Neuronal stem cell (in vitro differentiated cells): ENCODE measurements around the gene FSIP1.

Source experiments
- DNase-seq: peaks from one replicate; pipeline ENCODE4 v3.0.0-alpha.2; 2013; ENCODE audit warnings: low spot score
- H2AFZ ChIP-seq: one replicate; pipeline ENCODE4 v1.6.1; 2013; ENCODE audit warnings: mild to moderate bottlenecking, low read length, inconsistent platforms
- H2AK5ac ChIP-seq: 2 replicates; pipeline ENCODE4 v1.6.1; 2013; ENCODE audit warnings: low read depth, mild to moderate bottlenecking, inconsistent platforms, low read length, moderate library complexity, mixed read lengths
- H2BK120ac ChIP-seq: 2 replicates; pipeline ENCODE4 v1.6.1; 2013; ENCODE audit warnings: low read depth, mild to moderate bottlenecking, inconsistent platforms, low read length, moderate library complexity, mixed read lengths
- H2BK12ac ChIP-seq: one replicate; pipeline ENCODE4 v1.6.1; 2013; ENCODE audit warnings: low read length, inconsistent platforms
- H2BK15ac ChIP-seq: 2 replicates; pipeline ENCODE4 v1.6.1; 2013; ENCODE audit warnings: mild to moderate bottlenecking, low read length, inconsistent platforms, mixed read lengths
- H2BK5ac ChIP-seq: one replicate; pipeline ENCODE4 v1.6.1; 2013; ENCODE audit warnings: inconsistent platforms, mild to moderate bottlenecking, low read length, moderate library complexity
- H3K14ac ChIP-seq: one replicate; pipeline ENCODE4 v1.6.1; 2013; ENCODE audit warnings: low read length, inconsistent platforms
- H3K18ac ChIP-seq: 2 replicates; pipeline ENCODE4 v1.6.1; 2013; ENCODE audit warnings: low read length, inconsistent platforms
- H3K23ac ChIP-seq: 2 replicates; pipeline ENCODE4 v1.6.1; 2013; ENCODE audit warnings: low read depth, mild to moderate bottlenecking, mixed read lengths, low read length, inconsistent platforms; ENCODE audit not compliant: poor library complexity
- H3K27ac ChIP-seq: replicated peaks from 3 replicates; pipeline ENCODE4 v1.5.1; 2013; ENCODE audit warnings: low read length, inconsistent platforms
- H3K27me3 ChIP-seq, 3 experiments: 2 replicates each; pipeline ENCODE4 v1.6.1; 2013; ENCODE audit warnings: low read length in 3 of 3, mild to moderate bottlenecking in 2 of 3, inconsistent platforms in 1 of 3, low read depth in 1 of 3, mixed read lengths in 1 of 3, moderate library complexity in 1 of 3; ENCODE audit not compliant: control insufficient read depth in 3 of 3, insufficient read depth in 3 of 3
- H3K36me3 ChIP-seq, 2 donors: replicated peaks in 1 of 2; 2 replicates each; pipeline ENCODE4 v1.6.1; 2013; ENCODE audit warnings: low read length in 2 of 2; ENCODE audit not compliant: control insufficient read depth in 2 of 2, insufficient read depth in 2 of 2
- H3K4ac ChIP-seq: 2 replicates; pipeline ENCODE4 v1.6.1; 2013; ENCODE audit warnings: inconsistent platforms, mild to moderate bottlenecking, low read length, moderate library complexity
- H3K4me1 ChIP-seq, 2 donors: 1 replicate in 1 of 2; 2 replicates in 1 of 2; pipeline ENCODE4 v1.6.1; 2013; ENCODE audit warnings: low read length in 2 of 2, low read depth in 1 of 2; ENCODE audit not compliant: control insufficient read depth in 2 of 2, insufficient read depth in 1 of 2
- H3K4me2 ChIP-seq: one replicate; pipeline ENCODE4 v1.6.1; 2013; ENCODE audit warnings: mild to moderate bottlenecking, low read length, inconsistent platforms; ENCODE audit not compliant: insufficient read depth, poor library complexity, severe bottlenecking
- H3K4me3 ChIP-seq, 2 donors: 2 replicates each; pipeline ENCODE4 v1.5.1; 2013; ENCODE audit warnings: low read length in 2 of 2, mild to moderate bottlenecking in 2 of 2, inconsistent platforms in 1 of 2, moderate library complexity in 1 of 2
- H3K79me1 ChIP-seq: one replicate; pipeline ENCODE4 v1.6.1; 2013; ENCODE audit warnings: low read depth, mild to moderate bottlenecking, inconsistent platforms, low read length, moderate library complexity
- H3K9ac ChIP-seq: one replicate; pipeline ENCODE4 v1.6.1; 2013; ENCODE audit warnings: mild to moderate bottlenecking, low read depth, low read length, inconsistent platforms; ENCODE audit not compliant: poor library complexity
- H3K9me3 ChIP-seq, 2 donors: replicated peaks in 1 of 2; 2 replicates each; pipeline versions ENCODE3 to v1.6.1; 2013; ENCODE audit warnings: low read length in 2 of 2, mild to moderate bottlenecking in 2 of 2, inconsistent platforms in 1 of 2, low read depth in 1 of 2, mixed read lengths in 1 of 2, moderate library complexity in 1 of 2; ENCODE audit not compliant: control insufficient read depth in 2 of 2, insufficient read depth in 1 of 2
- H4K8ac ChIP-seq: one replicate; pipeline ENCODE4 v1.6.1; 2013; ENCODE audit warnings: low read depth, mild to moderate bottlenecking, inconsistent platforms, low read length, moderate library complexity
- H4K91ac ChIP-seq: one replicate; pipeline ENCODE4 v1.6.1; 2013; ENCODE audit warnings: low read length, low read depth, mild to moderate bottlenecking, inconsistent platforms; ENCODE audit not compliant: poor library complexity
- WGBS, 2 donors: extraction: QIAGEN DNeasy Blood & Tissue Kit; methylation state at CpG; one replicate each; pipeline ENCODE4 v1.1.7; 2013; ENCODE audit warnings: missing lambda C conversion rate in 2 of 2, mixed read lengths in 1 of 2; ENCODE audit not compliant: insufficient read length in 2 of 2, insufficient replicate concordance in 1 of 2; ENCODE audit errors: extremely low coverage in 2 of 2; 5-methylcytosine and 5-hydroxymethylcytosine counted together

FSIP1 gene

GRCh38 chr15:39586387-39587095 lies 196.1 kb downstream of the FSIP1 start:
- H3K27ac ChIP-seq, result no peak overlapping the region
- no peak overlapping the region for H3K23ac ChIP-seq
- H3K4me1 ChIP-seq, result peaks cover 9 to 19% of the 10 kb centered on the region in 2 donors
- no peak overlapping the region for H4K91ac ChIP-seq
- DNase-seq, result no peak
- WGBS, 2 donors, result no CpG with 5 or more reads among the region's 10 CpGs
- H3K79me1 ChIP-seq, result peaks cover 1% of the 10 kb centered on the region
- no peak overlapping the region for H3K18ac ChIP-seq
- no peaks in the 10 kb centered on the region for H3K27me3 ChIP-seq
- no peak overlapping the region for H3K4ac ChIP-seq
- H3K4me2 ChIP-seq, result no peak overlapping the region
- no peak overlapping the region for H3K9ac ChIP-seq
- no peaks in the 10 kb centered on the region for H3K9me3 ChIP-seq
- H3K4me3 ChIP-seq, result no peak overlapping the region
- H4K8ac ChIP-seq, result no peak overlapping the region
- no peak overlapping the region for H2BK15ac ChIP-seq
- H3K36me3 ChIP-seq, result peaks cover 53 to 97% of the 10 kb centered on the region in 2 donors
- no peak overlapping the region for H2AFZ ChIP-seq
- H2BK5ac ChIP-seq, result no peak overlapping the region
- no peak overlapping the region for H2BK12ac ChIP-seq
- no peak overlapping the region for H2AK5ac ChIP-seq
- H3K14ac ChIP-seq, result no peak overlapping the region
- H2BK120ac ChIP-seq, result no peak overlapping the region

- Histone ChIP-seq H3K79me1 (peaks cover 1% of the 10 kb centered on the region), H4K8ac (no peak overlapping the region), H3K4me3 (no peak overlapping the region), H4K91ac (no peak overlapping the region), H3K27ac (no peak overlapping the region), H3K23ac (no peak overlapping the region), H3K4ac (no peak overlapping the region), H2AFZ (no peak overlapping the region), H2BK5ac (no peak overlapping the region), H3K9ac (no peak overlapping the region), H2BK120ac (no peak overlapping the region), H3K18ac (no peak overlapping the region), H2BK12ac (no peak overlapping the region), H2AK5ac (no peak overlapping the region), H3K4me1 (peaks cover 11 to 19% of the 10 kb centered on the region in 2 donors), H3K14ac (no peak overlapping the region), H3K36me3 (peaks cover 47 to 90% of the 10 kb centered on the region in 2 donors), H3K27me3 (no peaks in the 10 kb centered on the region), H3K9me3 (no peaks in the 10 kb centered on the region), H3K4me2 (no peak overlapping the region), H2BK15ac (no peak overlapping the region)
- DNase-seq, result no peak
- WGBS, 2 donors, result no CpG with 5 or more reads among the region's 4 CpGs
Measured at GRCh38 chr15:39585871-39586301, 196.8 kb downstream of the FSIP1 start.

GRCh38 chr15:39585389-39585841 lies 197.2 kb downstream of the FSIP1 start:
- Histone ChIP-seq H3K79me1 (peaks cover 1% of the 10 kb centered on the region), H3K18ac (no peak overlapping the region), H3K9ac (no peak overlapping the region), H2BK15ac (no peak overlapping the region), H2AK5ac (no peak overlapping the region), H3K9me3 (no peaks in the 10 kb centered on the region), H3K36me3 (peaks cover 47 to 86% of the 10 kb centered on the region in 2 donors), H2AFZ (no peak overlapping the region), H3K4ac (no peak overlapping the region), H4K8ac (no peak overlapping the region), H3K4me1 (peaks cover 11 to 19% of the 10 kb centered on the region in 2 donors), H4K91ac (no peak overlapping the region), H2BK120ac (no peak overlapping the region), H3K14ac (no peak overlapping the region), H2BK12ac (no peak overlapping the region), H3K4me2 (no peak overlapping the region), H3K23ac (no peak overlapping the region), H3K4me3 (no peak overlapping the region), H2BK5ac (no peak overlapping the region), H3K27me3 (no peaks in the 10 kb centered on the region), H3K27ac (no peak overlapping the region)
- DNase-seq, result no peak
- no CpG with 5 or more reads among the region's 4 CpGs for WGBS, 2 donors

DNA sequence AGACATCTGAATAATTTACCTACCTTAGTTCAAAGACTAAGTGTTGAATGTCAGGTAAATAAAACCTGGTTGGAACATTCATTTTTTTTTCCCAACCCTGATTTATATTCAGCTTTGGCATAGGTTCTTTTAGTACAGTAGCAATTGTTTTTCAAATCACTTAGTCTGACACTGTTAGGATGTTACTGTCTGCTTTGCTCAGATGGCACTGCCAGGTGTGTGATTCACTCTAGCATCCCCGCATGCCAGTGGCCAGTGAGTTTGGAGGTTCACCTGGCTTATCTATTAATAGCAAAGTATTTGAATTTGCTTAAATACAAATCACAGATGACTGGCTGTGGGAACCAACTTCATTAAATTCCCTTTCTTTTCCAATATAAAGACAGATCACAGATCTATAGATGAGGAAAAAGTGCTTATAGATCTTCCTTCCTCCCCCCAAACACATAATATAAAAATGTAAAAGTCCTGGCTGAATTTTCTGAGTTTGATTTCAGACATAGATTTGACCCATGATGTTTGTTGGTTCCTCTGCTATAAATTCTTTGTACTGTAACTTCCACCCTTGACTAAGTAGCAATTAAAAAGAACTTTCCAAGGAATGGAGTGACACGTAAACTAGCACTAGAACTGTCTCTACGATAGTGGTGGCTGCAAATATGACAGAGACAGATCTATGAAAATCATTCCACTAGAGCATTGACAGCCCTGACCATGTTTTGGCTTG lies 197.8 kb downstream of the FSIP1 start:
- no peak overlapping the region for H2BK5ac ChIP-seq
- no peaks in the 10 kb centered on the region for H3K27me3 ChIP-seq
- H3K9ac ChIP-seq, result no peak overlapping the region
- H3K23ac ChIP-seq, result no peak overlapping the region
- H2BK12ac ChIP-seq, result no peak overlapping the region
- H2AFZ ChIP-seq, result no peak overlapping the region
- no peak overlapping the region for H3K4me2 ChIP-seq
- H3K4me3 ChIP-seq, result no peak overlapping the region
- no peak overlapping the region for H3K4ac ChIP-seq
- no peak for DNase-seq
- H2BK120ac ChIP-seq, result no peak overlapping the region
- no peak overlapping the region for H4K91ac ChIP-seq
- H3K4me1 ChIP-seq, result peaks cover 11 to 19% of the 10 kb centered on the region in 2 donors
- H3K27ac ChIP-seq, result no peak overlapping the region
- H2BK15ac ChIP-seq, result no peak overlapping the region
- H3K14ac ChIP-seq, result no peak overlapping the region
- H2AK5ac ChIP-seq, result no peak overlapping the region
- no peaks in the 10 kb centered on the region for H3K9me3 ChIP-seq
- H3K36me3 ChIP-seq, result peaks cover 45 to 80% of the 10 kb centered on the region in 2 donors
- no peak overlapping the region for H3K18ac ChIP-seq
- peaks cover 1% of the 10 kb centered on the region for H3K79me1 ChIP-seq
- no peak overlapping the region for H4K8ac ChIP-seq
- WGBS, 2 donors, result no CpG with 5 or more reads among the region's 3 CpGs
